Activated CD8-positive, alpha-beta memory T cell treated with anti-CD3 and anti-CD28 coated beads, Interleukin-2, amount 50 U/mL, for 48 hours (primary cell): ENCODE measurements around the gene GPR142.
A peak's percentile ranks its signal among the peaks of the same experiment; 100 is the strongest.

Experiments
- DNase-seq: peaks from one replicate; pipeline ENCODE4 v3.0.0-alpha.2; 2020

The GPR142 gene

DNA sequence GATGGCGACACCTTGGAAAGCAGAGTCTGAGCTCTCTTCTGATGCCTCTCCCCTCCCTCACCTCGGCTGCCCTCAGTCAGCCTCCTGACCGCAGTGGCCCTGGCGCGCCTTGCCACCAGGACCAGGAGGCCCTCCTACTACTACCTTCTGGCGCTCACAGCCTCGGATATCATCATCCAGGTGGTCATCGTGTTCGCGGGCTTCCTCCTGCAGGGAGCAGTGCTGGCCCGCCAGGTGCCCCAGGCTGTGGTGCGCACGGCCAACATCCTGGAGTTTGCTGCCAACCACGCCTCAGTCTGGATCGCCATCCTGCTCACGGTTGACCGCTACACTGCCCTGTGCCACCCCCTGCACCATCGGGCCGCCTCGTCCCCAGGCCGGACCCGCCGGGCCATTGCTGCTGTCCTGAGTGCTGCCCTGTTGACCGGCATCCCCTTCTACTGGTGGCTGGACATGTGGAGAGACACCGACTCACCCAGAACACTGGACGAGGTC, 4.4 kb downstream of the GPR142 start:
- DNase-seq, result no peak

DNA sequence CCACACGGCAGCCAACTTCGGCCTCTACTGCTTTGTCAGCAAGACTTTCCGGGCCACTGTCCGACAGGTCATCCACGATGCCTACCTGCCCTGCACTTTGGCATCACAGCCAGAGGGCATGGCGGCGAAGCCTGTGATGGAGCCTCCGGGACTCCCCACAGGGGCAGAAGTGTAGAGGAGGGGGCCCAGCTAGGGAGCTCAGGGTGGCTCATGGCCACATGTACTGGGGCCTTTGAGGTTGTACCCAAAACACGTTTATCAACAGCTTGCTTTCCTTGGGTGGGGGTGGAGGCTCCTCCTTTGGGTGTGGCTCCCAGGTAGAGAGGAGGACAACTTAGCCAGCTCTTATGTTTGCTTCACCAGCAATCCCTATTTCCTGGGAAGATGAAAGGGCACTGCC, 5.1 kb downstream of the GPR142 start:
- DNase-seq, result no peak

DNA sequence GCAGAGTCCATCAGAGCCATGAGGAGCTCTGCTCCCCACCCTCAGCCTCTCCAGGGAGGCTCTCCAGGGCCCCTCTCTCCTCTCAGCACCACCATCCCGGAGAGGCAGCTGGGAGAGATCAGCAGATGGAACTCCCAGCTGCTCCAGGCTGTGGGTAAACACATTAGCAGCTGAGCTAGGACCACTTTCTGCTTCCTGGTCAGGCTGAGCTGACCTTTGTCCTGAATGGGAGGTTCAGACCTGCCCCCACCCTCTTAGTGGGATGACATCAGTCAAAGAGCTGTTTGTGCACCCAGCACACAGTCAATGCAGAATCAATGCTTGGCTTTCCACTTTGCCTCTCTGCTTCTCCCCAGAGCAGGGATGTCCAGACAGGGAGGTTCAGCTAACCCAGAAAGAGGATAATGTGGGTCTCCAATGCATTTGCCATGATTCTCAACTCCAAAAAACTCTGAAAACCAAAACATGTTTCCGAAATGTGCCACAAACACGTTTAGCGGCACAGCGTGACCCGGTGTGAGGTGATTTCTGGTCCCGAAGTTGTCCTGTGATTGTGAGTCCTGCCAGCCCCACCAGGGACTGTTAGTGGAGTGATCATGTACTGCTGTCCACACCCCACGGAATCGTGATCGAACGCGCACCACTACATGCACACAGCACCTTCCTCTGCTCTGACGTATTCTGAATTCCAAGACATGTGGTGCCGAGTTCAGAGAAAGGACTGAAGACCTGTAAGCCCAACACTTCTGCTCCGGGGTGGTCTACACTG, 6.7 kb downstream of the GPR142 start:
- no peak for DNase-seq

DNA sequence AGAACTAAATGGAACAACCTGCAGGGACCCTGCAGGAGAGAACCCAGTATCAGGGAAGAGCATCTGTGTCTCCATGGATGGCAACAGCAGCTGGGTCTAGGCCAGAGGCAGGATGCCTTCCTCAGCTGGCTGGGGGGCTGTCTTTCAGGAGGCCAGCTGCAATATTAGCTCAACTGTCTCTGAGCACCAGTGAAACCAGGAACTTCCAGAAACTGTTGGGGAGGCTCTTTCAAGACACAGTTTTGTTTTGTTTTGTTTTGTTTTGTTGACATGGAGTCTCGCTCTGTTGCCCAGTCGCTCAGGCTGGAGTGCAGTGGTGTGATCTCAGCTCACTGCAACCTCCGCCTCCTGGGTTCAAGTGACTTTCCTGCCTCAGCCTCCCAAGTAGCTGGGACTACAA, 7.6 kb downstream of the GPR142 start:
- DNase-seq, result no peak

DNA sequence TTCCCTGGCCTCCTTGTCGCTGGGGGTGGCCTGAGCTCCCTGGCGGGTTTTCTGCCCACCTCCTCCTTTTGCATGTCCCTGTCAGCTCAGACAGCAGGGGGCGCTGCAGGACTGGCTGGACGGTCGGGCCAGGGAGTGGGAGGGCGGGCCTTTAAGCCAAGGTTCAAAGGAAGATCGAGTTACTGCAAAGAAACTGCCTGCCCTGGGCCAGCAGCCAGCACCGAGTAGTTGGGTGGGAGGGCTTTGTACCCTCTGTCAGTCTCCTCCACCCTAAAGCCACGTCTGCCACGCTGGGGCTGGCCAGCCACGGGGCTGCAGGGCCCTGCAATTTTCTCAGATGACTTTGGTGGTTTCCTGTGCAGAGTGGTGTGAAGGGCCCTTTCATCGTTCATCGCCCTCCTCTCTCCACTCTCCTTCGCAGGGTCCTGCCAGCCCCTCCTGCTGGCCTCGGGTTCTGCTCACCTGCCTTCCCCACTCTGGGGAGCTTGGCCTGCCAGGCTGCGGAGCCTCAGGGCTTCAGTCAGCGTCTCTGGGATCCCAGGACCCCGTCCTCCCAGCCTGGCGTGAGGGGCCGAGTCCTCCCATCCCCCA, 12.3 kb downstream of the GPR142 start:
- DNase-seq, result peak; percentile 100

DNA sequence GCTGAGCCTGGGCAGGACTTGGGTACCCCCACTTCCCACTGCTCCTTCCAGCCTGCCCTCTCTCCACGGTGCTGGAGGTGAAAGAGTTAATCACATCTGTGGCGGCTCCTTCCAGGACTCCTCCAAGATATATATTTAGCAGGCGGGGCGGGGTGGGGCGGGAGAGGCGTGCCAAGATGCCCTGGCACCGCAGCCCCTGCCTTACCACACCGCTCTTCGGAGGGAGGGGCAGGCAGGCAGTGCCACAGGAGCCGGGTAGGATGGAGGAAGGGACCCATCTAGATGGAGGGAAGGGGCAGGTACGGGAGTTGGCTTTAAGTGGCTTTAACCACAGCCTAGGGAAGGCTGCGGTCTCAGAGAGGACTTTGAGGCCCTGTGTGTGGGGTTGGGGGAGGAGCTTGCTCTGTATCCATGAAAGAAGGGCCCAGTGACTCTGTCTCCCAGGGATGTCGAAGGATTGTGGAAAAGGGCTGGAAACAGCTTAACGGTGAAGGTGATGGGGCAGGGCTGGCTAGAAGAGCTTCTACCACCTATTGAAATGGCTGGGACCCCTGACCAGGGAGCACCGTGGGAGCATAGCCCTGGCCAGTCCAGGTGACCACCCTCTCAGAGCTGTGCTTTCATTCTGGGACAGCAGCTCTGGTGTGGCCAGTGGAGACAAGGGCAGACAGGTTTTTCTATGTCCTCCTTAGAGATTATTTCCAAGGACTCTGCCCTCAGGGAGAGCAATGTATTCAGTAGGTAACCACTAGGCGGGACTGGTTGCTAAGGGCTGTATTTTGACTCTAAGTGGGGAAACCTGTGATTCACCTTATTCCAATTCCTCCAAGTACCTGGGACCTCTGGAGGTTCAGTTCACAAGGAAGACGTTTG, 13.0 kb downstream of the GPR142 start:
- no peak for DNase-seq

DNA sequence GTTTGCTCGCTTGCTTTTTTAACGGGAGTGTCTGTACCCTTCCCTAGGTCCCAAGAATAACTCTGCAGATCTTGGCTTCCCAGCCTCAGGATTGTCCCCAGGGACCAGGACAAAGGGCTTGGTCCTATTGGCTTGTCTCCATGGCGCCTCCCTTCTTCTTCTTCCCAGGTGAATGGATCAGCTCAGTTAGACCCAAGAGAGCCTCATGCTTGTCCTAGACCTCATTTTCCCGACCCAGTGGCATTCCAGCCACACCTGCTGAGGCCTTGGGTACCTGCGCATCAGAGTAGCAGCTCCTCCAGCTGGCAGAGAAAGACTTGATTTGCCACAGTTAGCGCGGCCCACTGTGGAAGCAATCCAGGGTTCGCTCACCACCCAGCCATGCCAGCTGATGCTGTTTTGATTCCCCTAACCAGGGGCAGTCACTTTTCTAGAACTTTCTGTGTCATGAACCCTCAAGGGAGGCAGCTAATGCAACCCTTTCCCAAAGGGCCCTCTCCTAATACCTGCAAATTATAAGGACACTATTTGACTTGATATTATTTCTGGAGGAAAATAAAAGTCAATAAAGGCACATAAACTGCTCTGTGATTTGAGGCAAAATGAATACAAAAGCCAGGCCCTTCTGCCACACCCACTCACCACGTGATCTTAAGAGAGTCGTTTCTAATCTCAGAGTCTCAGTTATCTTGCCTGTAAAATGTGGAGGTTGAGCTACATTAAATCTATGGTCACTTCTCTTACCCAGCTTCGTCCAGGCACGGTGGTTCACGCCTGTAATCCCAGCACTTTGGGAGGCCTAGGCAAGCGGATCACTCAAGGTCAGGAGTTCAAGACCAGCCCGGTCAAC, 13.9 kb downstream of the GPR142 start:
- DNase-seq, result no peak

DNA sequence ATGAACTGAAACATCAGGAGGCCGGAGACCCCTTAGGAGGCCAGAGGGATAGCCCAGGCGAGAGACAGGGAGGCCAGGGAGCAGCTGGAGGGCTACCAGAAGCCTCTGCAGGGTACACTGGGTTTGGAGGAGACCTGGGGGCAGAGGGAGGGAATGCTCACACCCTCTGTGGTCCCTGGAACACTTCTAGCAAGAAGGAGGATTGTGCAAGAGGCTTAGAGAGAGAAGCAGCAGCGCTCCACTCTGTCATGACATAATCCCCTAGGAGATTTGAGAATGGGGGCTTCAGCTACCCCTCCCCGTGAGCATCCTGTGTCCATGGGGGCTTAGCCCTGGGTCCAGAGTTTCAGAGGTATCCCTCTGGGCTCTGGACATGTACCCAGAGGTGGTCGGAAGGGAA, 15.8 kb downstream of the GPR142 start:
- DNase-seq, result no peak

DNA sequence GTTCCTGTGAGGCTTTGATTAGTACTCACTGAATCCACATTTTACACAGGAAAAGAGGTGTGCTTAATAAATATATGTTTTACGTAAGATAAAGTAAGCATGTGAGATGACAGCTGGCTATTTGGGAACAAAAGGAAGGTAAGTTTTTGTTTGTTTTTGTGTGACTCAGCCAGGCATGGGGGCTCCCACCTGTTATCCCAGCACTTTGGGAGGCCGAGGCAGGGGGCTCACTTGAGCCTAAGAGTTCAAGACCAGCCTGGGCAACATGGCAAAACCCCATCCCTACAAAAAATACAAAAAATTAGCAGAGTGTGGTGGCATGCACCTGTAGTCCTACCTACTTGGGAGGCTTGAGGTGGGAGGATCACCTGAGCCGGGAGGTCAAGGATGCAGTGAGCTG, 17.9 kb downstream of the GPR142 start:
- DNase-seq, result no peak

DNA sequence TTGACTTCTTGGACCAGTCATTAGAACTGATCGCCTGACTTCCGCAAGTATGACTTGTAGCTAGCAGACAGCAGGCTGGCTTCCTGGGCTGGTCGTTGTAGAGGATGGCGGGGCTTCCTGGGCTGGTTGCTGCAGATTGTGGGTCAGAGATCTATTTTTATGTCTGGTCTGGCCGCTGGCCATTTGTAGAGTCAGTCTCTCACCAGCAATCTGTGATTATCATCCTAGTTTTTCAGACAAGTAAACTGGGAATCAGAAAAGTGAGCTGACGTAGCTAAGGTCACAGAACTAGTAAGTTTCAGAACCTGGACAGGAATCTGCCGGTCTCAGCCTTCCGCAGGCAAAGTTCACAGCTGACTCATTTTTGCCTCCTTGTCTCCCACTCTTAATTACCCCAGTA, 19.1 kb downstream of the GPR142 start:
- no peak for DNase-seq

DNA sequence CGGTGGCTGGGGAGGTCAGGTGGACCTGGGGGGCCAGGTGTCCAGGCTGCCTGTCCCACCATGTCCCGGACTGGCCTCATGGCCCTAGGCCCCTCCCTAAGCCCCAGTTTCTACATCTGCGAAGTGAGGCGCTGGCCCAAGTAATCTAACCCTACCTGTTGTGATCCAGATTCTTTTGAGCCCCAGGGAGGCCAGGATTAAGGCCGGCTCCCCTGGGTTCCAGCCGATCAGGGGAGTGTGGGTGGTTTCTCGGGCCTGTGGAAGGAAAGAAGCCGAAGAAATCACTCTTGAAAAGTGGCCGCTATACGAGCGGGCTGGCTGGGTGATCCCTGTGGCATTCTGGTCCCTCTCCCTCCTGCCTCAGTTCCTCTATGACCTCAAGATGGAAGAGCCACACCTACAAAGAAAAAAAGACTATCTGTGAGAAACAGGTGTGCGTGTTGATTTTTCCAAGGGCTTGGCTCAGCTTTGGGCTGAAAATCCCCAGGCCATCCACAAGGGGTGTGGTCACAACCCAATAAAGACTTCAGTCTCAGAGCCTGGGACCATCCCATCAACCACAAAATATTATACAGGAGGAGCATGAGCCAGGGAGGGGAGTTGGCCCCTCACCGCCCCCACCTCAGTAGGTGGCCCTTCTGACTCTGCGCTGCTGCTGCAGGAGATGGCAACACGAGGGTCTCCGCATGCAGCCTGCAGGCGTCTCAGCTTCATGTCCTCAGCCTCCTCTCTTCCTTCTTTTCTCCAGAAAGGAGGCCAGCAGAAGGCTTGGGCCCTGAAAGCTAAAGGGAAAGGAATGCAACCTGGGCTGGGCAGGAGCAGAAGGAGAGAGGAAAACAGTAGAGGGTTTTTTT, 20.3 kb downstream of the GPR142 start:
- no peak for DNase-seq

DNA sequence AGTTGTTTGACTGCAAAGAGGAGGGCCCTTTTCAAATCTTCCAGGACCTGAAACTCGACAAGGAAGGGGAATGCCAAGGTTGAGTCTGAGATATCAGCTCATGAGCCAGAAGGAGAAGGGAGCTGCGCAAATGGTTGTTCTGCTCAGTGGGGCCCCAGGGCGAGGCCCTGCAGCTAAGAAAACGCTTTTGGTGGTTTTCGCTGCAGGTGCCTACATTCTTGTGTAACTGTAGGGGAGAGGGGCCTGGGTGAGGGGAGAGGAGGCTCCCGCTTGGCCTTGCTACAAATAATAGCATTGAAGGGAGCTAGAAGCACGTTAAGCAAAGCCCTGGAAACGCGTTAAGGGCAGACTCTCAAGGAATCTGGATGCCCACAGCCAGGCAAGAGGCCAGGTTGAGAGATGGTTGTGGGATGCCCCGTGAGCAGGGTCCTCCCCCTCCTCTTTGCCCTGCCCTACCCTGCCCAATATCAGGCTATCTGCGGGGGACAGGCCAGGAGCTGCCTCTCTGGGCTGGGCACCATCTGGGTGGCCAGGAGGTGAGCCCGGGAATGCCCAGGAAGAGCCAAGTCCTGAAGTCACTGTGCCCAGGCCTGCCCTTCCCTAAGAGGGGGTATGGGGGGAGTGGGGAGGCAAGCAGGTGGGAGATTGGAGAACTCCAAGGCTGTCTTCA, 21.9 kb downstream of the GPR142 start:
- no peak for DNase-seq

DNA sequence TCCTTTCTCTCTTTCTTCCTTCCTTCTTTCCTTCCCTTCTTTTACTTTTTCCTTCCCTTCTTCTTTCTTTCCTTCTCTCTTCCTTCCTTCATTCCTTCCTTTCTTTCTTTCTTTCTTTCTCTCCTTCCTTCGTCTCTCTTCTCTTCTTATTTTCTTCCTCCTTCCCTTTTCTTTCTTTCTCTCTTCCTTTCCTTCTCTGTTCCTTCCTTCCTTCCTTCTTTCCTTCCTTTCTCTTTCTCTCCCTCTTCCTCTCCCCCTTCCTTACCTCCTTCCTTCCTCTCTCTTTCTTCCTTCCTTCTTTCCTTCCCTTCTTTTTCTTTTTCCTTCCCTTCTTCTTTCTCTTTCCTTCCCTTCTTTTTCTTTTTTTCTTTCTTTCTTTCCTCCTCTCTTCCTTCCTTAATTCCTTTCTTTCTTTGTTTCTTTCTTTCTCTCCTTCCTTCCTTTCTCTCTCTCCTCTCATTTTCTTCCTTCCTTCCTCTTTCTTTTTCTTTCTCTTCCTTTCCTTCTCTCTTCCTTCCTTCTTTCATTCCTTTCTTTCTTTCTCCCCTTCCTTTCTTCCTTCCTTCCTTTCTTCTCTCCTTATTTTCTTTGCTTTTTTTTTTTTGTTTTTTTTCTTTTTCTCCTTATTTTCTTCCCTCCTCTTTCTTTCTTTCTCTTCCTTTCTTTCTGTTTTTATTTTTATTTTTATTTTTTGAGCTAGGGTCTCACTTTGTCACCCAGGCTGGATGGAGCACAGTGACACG, 22.8 kb downstream of the GPR142 start:
- DNase-seq, result no peak

DNA sequence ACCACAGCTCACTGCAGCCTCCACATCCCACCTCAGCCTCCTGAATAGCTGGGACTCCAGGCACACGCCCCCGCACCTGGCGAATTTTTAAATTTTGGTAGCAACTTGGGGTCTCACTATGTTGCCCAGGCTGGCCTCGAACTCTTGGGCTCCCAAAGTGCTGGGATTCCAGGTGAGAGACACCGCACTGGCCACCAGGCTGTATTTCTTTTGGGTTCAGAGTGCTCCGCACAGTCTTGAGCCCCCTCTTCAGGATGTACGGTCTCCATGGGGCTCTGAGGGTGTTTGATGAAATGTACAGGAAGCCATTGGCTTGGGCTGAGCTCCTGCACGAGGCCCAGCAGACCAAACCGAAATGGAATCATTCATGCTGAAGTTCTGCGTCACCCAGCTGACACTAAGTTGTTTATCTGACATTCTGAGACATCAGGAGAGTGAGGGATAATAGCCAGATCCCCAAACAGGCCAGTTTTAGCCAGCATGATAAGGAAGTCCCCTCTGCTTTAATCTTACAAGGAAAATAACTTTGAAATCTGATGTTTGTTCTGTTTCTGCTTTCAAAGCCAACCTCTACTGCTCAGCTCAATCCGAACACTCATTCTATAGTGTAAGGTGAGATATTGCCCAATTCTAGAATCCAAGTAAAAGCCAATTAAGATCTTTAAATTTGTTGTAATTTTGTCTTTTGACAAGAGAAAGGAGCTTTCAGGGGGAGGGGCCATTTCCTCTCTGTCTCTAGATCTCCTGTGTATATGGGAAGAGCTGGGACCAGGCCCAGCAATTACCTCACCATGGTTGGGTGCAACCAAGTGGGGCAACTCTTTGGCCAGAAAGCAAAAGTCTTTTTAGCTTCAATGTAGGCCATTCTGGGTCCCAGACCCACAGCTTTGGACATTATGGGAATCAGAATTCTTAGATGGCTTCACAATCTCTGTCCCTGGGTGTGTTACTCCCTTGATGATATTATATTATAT, 23.7 kb downstream of the GPR142 start:
- DNase-seq, result no peak

DNA sequence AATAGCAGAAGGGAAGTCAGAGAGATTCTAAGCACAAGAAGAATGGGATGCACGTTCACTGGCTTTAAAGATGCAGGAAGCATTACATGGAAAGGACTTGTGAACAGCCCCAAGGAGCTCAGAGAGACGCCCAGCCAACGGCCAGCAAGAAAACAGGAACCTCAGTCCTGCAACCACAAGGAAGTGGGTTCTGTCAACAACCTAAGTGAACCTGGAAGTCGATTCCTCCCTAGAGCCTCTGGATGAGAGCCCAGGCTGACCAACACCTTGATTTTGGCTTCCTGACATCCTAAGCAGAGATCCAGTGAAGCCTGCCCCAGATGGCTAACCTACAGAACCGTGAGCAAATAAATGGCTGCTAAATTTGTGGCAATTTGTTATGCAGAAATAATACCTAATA, 24.5 kb downstream of the GPR142 start:
- DNase-seq, result no peak

DNA sequence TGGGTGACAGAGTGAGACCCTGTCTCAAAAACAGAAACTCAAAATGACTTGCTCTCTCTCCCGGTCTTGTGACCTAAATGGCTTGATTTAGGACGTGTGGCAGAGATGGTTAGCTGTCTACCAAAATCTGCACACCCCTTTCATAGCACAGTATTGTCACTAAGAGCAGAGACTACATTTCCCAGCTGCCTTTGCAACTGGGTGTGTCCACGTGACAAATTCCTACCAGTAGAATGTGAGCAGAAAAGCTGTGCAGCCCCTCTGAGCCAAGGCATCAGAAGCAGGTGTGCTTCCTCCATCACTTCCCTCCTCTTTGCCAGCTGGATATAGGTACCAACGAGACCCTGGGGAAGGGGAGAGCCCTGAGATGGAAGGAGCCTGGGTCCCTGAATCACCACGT, 25.5 kb downstream of the GPR142 start:
- no peak for DNase-seq

DNA sequence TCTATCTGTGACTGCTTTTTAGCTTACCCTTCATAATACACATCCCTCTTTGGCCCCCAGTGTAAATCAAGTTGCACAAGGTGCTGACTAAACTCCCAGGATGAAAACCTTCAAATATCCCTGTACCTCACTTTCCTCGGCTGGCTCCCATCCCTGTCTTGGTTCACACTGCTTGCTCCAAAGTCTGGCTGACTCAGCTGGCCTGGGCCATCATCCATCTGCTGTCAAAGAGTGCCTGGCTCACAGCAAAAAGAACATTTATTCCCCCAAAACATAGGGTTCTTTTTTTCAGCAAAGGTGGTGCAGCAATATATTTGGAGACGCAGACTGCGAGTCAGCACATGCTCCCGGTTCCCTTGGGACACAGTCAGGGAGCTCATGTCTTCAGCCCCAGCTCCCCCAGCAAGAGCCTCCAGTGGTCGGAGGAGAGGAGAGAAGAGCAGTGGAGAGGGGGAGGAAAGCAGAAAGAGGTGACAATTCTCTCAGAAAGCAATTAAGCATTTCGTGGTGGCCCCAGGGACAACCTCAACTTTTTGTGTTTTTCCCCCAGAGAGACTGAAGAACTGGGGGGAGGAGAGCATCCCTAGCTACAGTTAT, 26.1 kb downstream of the GPR142 start:
- no peak for DNase-seq

DNA sequence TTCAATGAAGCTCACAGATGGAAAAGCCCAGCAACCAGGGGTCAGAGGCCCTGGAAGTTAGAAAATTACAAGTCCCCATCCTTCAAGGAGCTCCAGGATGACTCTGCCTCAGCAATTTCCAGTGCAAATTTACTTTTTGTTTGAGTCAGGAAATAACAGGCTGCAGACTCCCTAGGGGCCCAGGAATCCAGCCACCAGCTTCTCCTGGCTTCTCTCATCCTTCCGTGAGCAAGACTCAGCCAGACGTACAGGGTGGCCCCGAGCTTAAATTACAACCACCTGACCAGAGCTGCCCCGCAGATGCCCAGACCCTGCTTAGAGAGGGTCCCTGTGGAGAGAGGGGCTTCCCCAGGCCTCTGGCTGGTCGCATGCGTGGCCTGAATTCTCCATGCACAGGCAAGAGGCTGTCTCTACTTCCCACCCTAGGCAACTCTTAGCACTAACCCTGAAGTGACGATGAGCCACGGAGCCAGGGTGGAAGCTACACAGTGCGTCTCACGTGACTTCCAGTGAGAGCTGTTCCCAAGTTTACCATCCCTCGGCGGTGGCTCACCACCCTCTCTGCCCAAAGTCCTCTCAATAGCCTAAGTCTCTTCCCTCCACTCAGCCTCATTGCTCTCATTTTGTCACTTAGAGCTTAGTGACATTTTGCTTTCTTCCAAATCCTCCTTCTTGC, 27.1 kb downstream of the GPR142 start:
- no peak for DNase-seq
